Ovary (tissue), 3 donors: ENCODE data around the gene TMEM271.

Experiments used
- EP300 ChIP-seq: sonication (generic); formaldehyde crosslinking; IDR thresholded peaks from one replicate; pipeline ENCODE4 v1.6.1; 2017; ENCODE audit warnings: antibody characterized with exemption
- POLR2A ChIP-seq: fragments of 450-650 bp; IDR thresholded peaks from one replicate; pipeline ENCODE4 v1.6.1; 2017; ENCODE audit warnings: antibody characterized with exemption, mild to moderate bottlenecking, moderate library complexity
- TF ChIP-seq, protein P1 (sequence below), 3 donors: fragments of 450-650 bp in 2 of 3; fragments of 200-600 bp in 1 of 3; IDR thresholded peaks; one replicate each; pipeline versions ENCODE4 v1.5.1 to v1.8.0; 2016 to 2022; ENCODE audit warnings: antibody characterized with exemption in 3 of 3, mild to moderate bottlenecking in 1 of 3
- donor health status: DM: no; HTN: no; CAD: no.

DNA sequence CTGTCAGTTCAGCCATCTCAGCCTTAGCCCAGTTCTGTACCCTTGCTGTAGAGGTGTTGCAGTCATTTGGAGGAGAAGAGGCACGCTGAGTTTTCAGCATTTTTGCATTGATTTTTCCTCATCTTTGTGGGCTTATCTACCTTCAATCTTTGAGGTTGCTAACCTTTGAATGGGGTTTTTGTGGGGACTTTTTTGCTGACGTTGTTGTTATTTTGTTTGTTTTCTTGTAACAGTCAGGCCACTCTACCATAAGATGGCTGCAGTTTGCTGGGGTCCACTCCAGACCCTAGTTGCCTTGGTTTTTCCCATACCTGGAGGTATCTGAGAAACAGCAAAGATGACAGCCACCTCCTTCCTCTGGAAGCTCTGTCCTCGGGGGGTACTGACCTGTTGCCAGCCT, 22.8 kb upstream of the TMEM271 start:
- TF ChIP-seq POLR2A, result no peak
- TF ChIP-seq, protein P1, sequence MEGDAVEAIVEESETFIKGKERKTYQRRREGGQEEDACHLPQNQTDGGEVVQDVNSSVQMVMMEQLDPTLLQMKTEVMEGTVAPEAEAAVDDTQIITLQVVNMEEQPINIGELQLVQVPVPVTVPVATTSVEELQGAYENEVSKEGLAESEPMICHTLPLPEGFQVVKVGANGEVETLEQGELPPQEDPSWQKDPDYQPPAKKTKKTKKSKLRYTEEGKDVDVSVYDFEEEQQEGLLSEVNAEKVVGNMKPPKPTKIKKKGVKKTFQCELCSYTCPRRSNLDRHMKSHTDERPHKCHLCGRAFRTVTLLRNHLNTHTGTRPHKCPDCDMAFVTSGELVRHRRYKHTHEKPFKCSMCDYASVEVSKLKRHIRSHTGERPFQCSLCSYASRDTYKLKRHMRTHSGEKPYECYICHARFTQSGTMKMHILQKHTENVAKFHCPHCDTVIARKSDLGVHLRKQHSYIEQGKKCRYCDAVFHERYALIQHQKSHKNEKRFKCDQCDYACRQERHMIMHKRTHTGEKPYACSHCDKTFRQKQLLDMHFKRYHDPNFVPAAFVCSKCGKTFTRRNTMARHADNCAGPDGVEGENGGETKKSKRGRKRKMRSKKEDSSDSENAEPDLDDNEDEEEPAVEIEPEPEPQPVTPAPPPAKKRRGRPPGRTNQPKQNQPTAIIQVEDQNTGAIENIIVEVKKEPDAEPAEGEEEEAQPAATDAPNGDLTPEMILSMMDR (IDR thresholded peaks at IDR 0.05), result no peak
- no peak for TF ChIP-seq EP300
